Mucosa of stomach (tissue), 1 donor: ENCODE data around the gene AGXT2.
"Not testable (repeated sequence)": the region's sequence is repeated elsewhere in the genome, so short reads cannot be mapped to it uniquely, and the experiment has no call there.

Experiments
- H3K27me3 ChIP-seq: one replicate; pipeline ENCODE4 v1.7.0; 2013; ENCODE audit warnings: mild to moderate bottlenecking, low read length; ENCODE audit not compliant: control insufficient read depth, insufficient read depth
- H3K36me3 ChIP-seq: one replicate; pipeline ENCODE4 v1.7.0; 2013; ENCODE audit warnings: low read length; ENCODE audit not compliant: control insufficient read depth, insufficient read depth
- H3K4me1 ChIP-seq: one replicate; pipeline ENCODE4 v1.7.0; 2013; ENCODE audit warnings: mild to moderate bottlenecking, low read length; ENCODE audit not compliant: control insufficient read depth, insufficient read depth
- H3K4me3 ChIP-seq: one replicate; pipeline ENCODE4 v1.7.0; 2013; ENCODE audit warnings: low read length
- H3K9ac ChIP-seq: one replicate; pipeline ENCODE4 v1.7.0; 2013; ENCODE audit warnings: mild to moderate bottlenecking, low read length, moderate library complexity
- H3K9me3 ChIP-seq: one replicate; pipeline ENCODE4 v1.7.0; 2013; ENCODE audit warnings: mild to moderate bottlenecking, low read length, moderate library complexity; ENCODE audit not compliant: control insufficient read depth
- donor health status: Pancreatic carcinoma.

AGXT2 gene

GRCh38 chr5:34978681-34979080 lies 69.1 kb downstream of the AGXT2 start:
- Histone ChIP-seq H3K9ac (no peak overlapping the region), H3K9me3 (no peaks in the 10 kb centered on the region), H3K4me1 (no peaks in the 10 kb centered on the region), H3K4me3 (no peak overlapping the region), H3K27me3 (no peaks in the 10 kb centered on the region), H3K36me3 (no peaks in the 10 kb centered on the region)

GRCh38 chr5:34977934-34978613 lies 69.7 kb downstream of the AGXT2 start:
- Histone ChIP-seq H3K4me1 (no peaks in the 10 kb centered on the region), H3K27me3 (no peaks in the 10 kb centered on the region), H3K4me3 (no peak overlapping the region), H3K9me3 (no peaks in the 10 kb centered on the region), H3K36me3 (no peaks in the 10 kb centered on the region), H3K9ac (no peak overlapping the region)

GRCh38 chr5:34976347-34976746 lies 71.4 kb downstream of the AGXT2 start:
- H3K27me3 ChIP-seq = no peaks in the 10 kb centered on the region
- H3K36me3 ChIP-seq = no peaks in the 10 kb centered on the region
- no peaks in the 10 kb centered on the region for H3K9me3 ChIP-seq
- no peaks in the 10 kb centered on the region for H3K4me1 ChIP-seq
- no peak overlapping the region for H3K4me3 ChIP-seq
- no peak overlapping the region for H3K9ac ChIP-seq

- H3K27me3 ChIP-seq, H3K36me3 ChIP-seq, H3K4me1 ChIP-seq, H3K9ac ChIP-seq, H3K9me3 ChIP-seq, H3K4me3 ChIP-seq: not testable (repeated sequence)
Measured at GRCh38 chr5:34971655-34972054, 76.1 kb downstream of the AGXT2 start.

- H3K36me3 ChIP-seq = no peaks in the 10 kb centered on the region
- no peak overlapping the region for H3K4me3 ChIP-seq
- H3K4me1 ChIP-seq = no peaks in the 10 kb centered on the region
- H3K9me3 ChIP-seq = no peaks in the 10 kb centered on the region
- H3K27me3 ChIP-seq = no peaks in the 10 kb centered on the region
- no peak overlapping the region for H3K9ac ChIP-seq
Measured at GRCh38 chr5:34970552-34970951, 77.2 kb downstream of the AGXT2 start.

GRCh38 chr5:34968258-34968657 lies 79.5 kb downstream of the AGXT2 start:
- Histone ChIP-seq H3K27me3 (no peaks in the 10 kb centered on the region), H3K9ac (no peak overlapping the region), H3K4me3 (no peak overlapping the region), H3K9me3 (no peaks in the 10 kb centered on the region), H3K4me1 (no peaks in the 10 kb centered on the region), H3K36me3 (no peaks in the 10 kb centered on the region)

- H3K4me1 ChIP-seq = no peaks in the 10 kb centered on the region
- H3K9me3 ChIP-seq = no peaks in the 10 kb centered on the region
- no peak overlapping the region for H3K4me3 ChIP-seq
- H3K27me3 ChIP-seq = no peaks in the 10 kb centered on the region
- no peak overlapping the region for H3K9ac ChIP-seq
- H3K36me3 ChIP-seq = no peaks in the 10 kb centered on the region
Measured at GRCh38 chr5:34967540-34967939, 80.2 kb downstream of the AGXT2 start.

- Histone ChIP-seq H3K4me1 (no peaks in the 10 kb centered on the region), H3K9ac (no peak overlapping the region), H3K36me3 (no peaks in the 10 kb centered on the region), H3K27me3 (no peaks in the 10 kb centered on the region), H3K9me3 (no peaks in the 10 kb centered on the region), H3K4me3 (no peak overlapping the region)
Measured at GRCh38 chr5:34959323-34959722, 88.4 kb downstream of the AGXT2 start.

GRCh38 chr5:34957857-34958690 lies 89.7 kb downstream of the AGXT2 start:
- Histone ChIP-seq H3K36me3 (no peaks in the 10 kb centered on the region), H3K27me3 (no peaks in the 10 kb centered on the region), H3K4me1 (no peaks in the 10 kb centered on the region), H3K9me3 (no peaks in the 10 kb centered on the region), H3K4me3 (no peak overlapping the region), H3K9ac (no peak overlapping the region)

- H3K4me1 ChIP-seq = no peaks in the 10 kb centered on the region
- no peaks in the 10 kb centered on the region for H3K9me3 ChIP-seq
- no peak overlapping the region for H3K9ac ChIP-seq
- no peaks in the 10 kb centered on the region for H3K36me3 ChIP-seq
- H3K4me3 ChIP-seq = no peak overlapping the region
- H3K27me3 ChIP-seq = no peaks in the 10 kb centered on the region
Measured at GRCh38 chr5:34957321-34957720, 90.4 kb downstream of the AGXT2 start.
